Epithelial cell of esophagus (primary cell): ENCODE measurements around the gene ALLC.
A peak's percentile ranks its signal among the peaks of the same experiment; 100 is the strongest.

ENCODE experiments used
- DNase-seq: peaks from one replicate; pipeline ENCODE4 v3.0.0; 2010; ENCODE audit warnings: low read depth
- H3K4me3 ChIP-seq: 2 replicates; pipeline ENCODE4 v1.5.1; 2011; ENCODE audit warnings: mild to moderate bottlenecking, low read length, control low read depth
- CTCF ChIP-seq: IDR thresholded peaks from 2 replicates; pipeline ENCODE4 v1.5.1; 2011; ENCODE audit warnings: low read depth, mild to moderate bottlenecking, low read length, control low read depth, inconsistent platforms; ENCODE audit not compliant: insufficient read depth; ENCODE audit errors: missing control alignments

Gene ALLC

DNA sequence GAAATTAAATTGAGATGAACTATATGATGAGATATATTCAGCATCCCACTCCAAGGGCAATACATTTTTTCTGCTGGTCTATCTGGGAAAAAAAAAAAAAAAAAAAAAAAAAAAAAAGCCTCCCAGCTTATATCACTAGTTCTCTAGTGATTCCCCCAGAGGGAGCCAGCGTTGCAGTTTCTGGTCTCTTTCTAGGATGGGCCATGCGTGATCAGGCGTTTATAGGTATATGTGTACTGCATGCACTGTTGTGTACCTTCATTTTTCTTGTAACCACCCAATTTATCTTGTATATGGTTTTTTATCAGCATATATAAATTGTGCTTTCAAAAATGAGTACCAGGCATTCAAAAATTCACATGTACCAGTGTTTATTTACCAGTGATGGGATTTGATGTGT lies 80.5 kb downstream of the ALLC start:
- no peak overlapping the region for H3K4me3 ChIP-seq
- DNase-seq = peak; percentile 23
- peak; percentile 43 for TF ChIP-seq CTCF

GRCh38 chr2:3739313-3739712 lies 81.3 kb downstream of the ALLC start:
- H3K4me3 ChIP-seq = no peak overlapping the region
- DNase-seq = no peak
- no peak for TF ChIP-seq CTCF

GRCh38 chr2:3741396-3741795 lies 83.4 kb downstream of the ALLC start:
- H3K4me3 ChIP-seq = no peak overlapping the region
- DNase-seq = no peak
- no peak for TF ChIP-seq CTCF

DNA sequence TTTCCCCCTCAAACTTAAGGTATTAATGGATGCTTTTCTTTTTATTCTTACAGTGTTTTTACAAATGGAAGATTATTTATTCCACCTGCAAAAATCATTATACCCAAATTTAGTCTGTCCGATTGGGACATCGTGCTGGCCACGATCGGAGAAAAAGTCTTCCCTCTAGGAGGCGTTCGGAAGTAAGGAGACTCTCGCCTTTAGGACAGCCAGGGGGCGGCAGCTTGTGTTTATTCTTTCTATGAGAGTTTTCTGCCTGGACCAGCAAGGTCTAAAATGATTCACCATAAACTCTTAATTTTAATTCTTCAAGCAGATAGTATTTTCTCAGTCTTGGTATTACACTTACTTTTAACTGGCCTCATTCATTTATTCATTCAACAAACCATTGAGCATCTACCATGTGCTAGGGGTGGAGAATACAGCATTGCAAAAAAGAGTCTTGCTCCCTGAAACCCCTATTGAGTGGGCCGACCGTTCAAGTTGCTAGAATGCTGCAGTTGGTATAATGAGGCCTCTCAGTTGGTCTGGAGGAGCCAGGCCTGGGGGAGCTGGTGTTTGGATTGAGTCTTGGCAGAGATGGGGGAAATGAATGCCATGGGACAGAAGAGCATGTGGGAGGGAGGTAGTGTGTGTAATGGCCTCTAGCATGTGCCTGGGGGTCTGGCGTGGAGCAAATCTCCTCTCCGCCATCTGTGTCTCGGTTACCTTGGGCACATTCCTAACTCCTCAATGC lies 84.0 kb downstream of the ALLC start:
- no peak for DNase-seq
- no peak for TF ChIP-seq CTCF
- no peak overlapping the region for H3K4me3 ChIP-seq

DNA sequence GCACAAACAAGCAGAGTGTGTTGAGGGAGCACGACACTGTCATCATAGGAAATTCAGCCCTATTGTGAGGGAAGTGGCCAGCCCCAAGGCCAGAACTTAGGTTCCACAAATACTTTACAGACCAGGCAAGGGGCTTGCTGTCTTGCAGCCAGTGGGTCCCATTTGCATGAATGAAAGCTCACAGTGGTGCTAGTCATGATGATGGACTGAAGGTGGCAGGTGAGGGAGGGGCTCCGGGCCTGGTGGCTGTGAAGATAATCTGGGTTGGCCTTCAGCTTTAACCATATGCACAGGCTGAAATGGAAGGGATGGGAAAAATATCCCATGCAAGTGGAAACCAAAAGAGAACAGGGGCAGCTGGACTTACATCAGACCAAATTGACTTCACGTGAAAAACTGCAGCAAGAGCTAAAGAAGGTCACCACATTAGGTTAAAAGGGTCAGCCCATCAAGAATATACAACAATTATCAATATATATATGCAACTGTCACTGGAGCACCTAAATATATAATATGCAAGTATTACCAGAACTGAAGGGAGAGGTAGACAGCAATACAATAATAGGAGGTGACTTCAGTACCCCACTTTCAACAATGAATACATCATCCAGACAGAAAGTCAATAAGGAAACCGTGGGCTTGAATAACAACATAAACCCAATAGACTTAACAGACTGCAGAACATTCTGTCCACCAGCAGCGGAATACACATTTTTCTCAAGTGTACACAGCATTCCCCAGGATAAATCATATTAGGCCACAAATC lies 84.9 kb downstream of the ALLC start:
- no peak for DNase-seq
- no peak overlapping the region for H3K4me3 ChIP-seq
- TF ChIP-seq CTCF = no peak

DNA sequence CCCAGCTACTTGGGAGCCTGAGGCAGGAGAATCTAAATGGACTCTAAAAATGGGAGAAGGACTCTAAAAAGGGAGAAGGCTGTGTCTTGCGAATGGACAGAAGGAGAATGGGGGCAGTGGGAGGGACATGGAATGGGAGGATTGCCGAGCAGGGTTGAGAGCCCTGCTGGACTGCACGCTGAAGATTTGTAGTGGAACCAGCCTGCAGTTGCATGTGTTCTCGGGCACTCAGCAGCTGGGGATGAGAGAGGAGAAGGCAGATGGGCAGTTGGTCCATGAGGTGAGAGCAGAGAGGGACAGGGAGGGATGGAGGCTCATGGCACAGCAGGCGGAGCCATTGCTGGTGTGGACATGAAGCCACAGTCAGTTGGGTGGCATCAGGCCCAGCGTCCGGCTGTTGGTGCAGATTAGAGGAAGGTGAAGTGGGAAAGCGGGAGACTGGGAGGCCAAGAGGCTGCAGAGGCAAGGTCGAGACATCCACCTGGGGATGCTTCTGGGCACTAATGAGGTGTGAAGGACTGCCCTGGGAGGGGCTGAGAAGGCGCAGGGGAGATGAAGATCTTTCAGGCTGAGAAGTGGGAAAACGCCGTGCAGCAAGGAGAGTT lies 86.1 kb downstream of the ALLC start:
- H3K4me3 ChIP-seq = no peak overlapping the region
- DNase-seq = no peak
- no peak for TF ChIP-seq CTCF
